ENCODE measurements around the gene LILRB4.
"Not testable (repeated sequence)": the region's sequence is repeated elsewhere in the genome, so short reads cannot be mapped to it uniquely, and the experiment has no call there.

Gene LILRB4

GRCh38 chr19:54704928-54705327 is 42.1 kb downstream of the LILRB4 start:
- no peaks in the 10 kb centered on the region for H3K27me3 ChIP-seq (replicated peaks)
- H3K36me3 ChIP-seq (replicated peaks) = no peaks in the 10 kb centered on the region
- H3K27ac ChIP-seq = no peak overlapping the region
- in situ Hi-C loops (cut with HindIII; ENCODE audit: low pct_ligation_motif_present, low sequenced_read_pairs) = no loop called here
- no peak overlapping the region for H3K4me3 ChIP-seq (ENCODE audit: low read depth, low read length)
- DNase-seq = no peak
- TF ChIP-seq, protein P1, sequence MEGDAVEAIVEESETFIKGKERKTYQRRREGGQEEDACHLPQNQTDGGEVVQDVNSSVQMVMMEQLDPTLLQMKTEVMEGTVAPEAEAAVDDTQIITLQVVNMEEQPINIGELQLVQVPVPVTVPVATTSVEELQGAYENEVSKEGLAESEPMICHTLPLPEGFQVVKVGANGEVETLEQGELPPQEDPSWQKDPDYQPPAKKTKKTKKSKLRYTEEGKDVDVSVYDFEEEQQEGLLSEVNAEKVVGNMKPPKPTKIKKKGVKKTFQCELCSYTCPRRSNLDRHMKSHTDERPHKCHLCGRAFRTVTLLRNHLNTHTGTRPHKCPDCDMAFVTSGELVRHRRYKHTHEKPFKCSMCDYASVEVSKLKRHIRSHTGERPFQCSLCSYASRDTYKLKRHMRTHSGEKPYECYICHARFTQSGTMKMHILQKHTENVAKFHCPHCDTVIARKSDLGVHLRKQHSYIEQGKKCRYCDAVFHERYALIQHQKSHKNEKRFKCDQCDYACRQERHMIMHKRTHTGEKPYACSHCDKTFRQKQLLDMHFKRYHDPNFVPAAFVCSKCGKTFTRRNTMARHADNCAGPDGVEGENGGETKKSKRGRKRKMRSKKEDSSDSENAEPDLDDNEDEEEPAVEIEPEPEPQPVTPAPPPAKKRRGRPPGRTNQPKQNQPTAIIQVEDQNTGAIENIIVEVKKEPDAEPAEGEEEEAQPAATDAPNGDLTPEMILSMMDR (IDR thresholded peaks at IDR 0.05; ENCODE audit: low read depth, low read length, missing control alignments) = no peak

DNA sequence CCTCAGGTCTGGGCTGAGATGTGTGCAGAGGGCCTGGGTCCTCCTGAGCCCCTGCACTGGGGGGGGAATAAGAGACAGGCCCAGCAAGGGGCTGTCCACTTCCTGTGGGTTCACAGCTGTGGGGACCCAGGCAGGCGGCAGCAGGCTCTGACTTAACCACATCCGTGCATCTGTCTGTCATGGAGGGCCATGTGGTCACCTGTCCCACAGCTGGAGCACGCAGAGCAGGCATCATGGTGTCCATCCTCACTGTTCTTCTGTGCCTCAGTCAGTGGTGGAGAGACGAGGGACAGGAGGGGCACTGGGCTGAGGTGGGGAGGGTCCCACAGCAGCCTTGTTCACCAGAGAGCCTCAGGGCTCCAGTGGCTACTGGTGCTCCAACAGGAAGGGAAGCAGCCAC is 45.2 kb downstream of the LILRB4 start:
- no peaks in the 10 kb centered on the region for H3K36me3 ChIP-seq (replicated peaks)
- no peak for DNase-seq
- no peak overlapping the region for H3K4me3 ChIP-seq (ENCODE audit: low read depth, low read length)
- in situ Hi-C loops (cut with HindIII; ENCODE audit: low pct_ligation_motif_present, low sequenced_read_pairs) = no loop called here
- no peak overlapping the region for H3K27ac ChIP-seq
- TF ChIP-seq, protein P1 (IDR thresholded peaks at IDR 0.05; ENCODE audit: low read depth, low read length, missing control alignments) = no peak
- H3K27me3 ChIP-seq (replicated peaks) = no peaks in the 10 kb centered on the region

DNA sequence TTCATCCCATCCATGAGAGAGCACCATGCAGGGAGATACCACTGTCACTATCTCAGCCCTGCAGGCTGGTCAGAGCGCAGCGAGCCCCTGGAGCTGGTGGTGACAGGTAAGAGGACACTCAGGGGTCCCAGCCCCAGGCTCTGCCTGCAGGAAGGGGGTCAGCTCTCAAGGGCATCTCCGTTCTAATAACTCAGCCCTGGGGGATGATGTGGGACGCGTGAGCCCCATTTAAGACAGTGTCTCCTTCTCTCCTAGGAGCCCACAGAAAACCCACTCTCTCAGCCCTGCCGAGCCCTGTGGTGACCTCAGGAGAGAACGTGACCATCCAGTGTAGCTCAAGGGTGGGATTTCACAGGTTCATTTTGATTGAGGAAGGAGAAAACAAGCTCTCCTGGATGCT is 46.0 kb downstream of the LILRB4 start:
- H3K27me3 ChIP-seq (replicated peaks) = no peaks in the 10 kb centered on the region
- TF ChIP-seq, protein P1 (IDR thresholded peaks at IDR 0.05; ENCODE audit: low read depth, low read length, missing control alignments) = no peak
- DNase-seq = no peak
- no peaks in the 10 kb centered on the region for H3K36me3 ChIP-seq (replicated peaks)
- H3K4me3 ChIP-seq (ENCODE audit: low read depth, low read length) = no peak overlapping the region
- H3K27ac ChIP-seq = no peak overlapping the region
- in situ Hi-C loops (cut with HindIII; ENCODE audit: low pct_ligation_motif_present, low sequenced_read_pairs) = no loop called here

GRCh38 chr19:54709212-54709948 is 46.6 kb downstream of the LILRB4 start:
- Histone ChIP-seq H3K4me3 (ENCODE audit: low read depth, low read length) (no peak overlapping the region), H3K36me3 (replicated peaks) (no peaks in the 10 kb centered on the region), H3K27me3 (replicated peaks) (no peaks in the 10 kb centered on the region), H3K27ac (no peak overlapping the region)
- DNase-seq = no peak
- TF ChIP-seq, protein P1 (IDR thresholded peaks at IDR 0.05; ENCODE audit: low read depth, low read length, missing control alignments) = no peak
- in situ Hi-C loops (cut with HindIII; ENCODE audit: low pct_ligation_motif_present, low sequenced_read_pairs) = no loop called here

GRCh38 chr19:54709956-54710355 is 47.2 kb downstream of the LILRB4 start:
- H3K27me3 ChIP-seq (replicated peaks); H3K36me3 ChIP-seq (replicated peaks); in situ Hi-C loops (cut with HindIII; ENCODE audit: low pct_ligation_motif_present, low sequenced_read_pairs); H3K27ac ChIP-seq; DNase-seq; H3K4me3 ChIP-seq (ENCODE audit: low read depth, low read length): not testable (repeated sequence)

All from brain microvascular endothelial cell (primary cell).